Prostate gland (tissue), 2 donors: ENCODE results near the gene PSMC6.

Source experiments
- CTCF ChIP-seq, 4 experiments: fragments of 200-600 bp in 2 of 4; fragments of 450-650 bp in 2 of 4; sonication (generic) in 2 of 4; IDR thresholded peaks; 1 replicate in 3 of 4; 2 replicates in 1 of 4; pipeline ENCODE4 v1.5.1; 2016 to 2019; ENCODE audit warnings: antibody characterized with exemption in 4 of 4, mild to moderate bottlenecking in 2 of 4, moderate library complexity in 2 of 4
- POLR2A ChIP-seq: fragments of 450-650 bp; IDR thresholded peaks from one replicate; pipeline ENCODE4 v1.6.1; 2016; ENCODE audit warnings: antibody characterized with exemption, mild to moderate bottlenecking
- POLR2AphosphoS5 ChIP-seq: sonication (generic); formaldehyde crosslinking; IDR thresholded peaks from one replicate; pipeline ENCODE4 v1.6.1; 2017; ENCODE audit warnings: antibody characterized with exemption

GRCh38 chr14:52776816-52777215 lies 69.8 kb downstream of the PSMC6 start:
- TF ChIP-seq POLR2AphosphoS5 (no peak), CTCF (IDR thresholded peaks at IDR 0.05) (no peak), POLR2A (no peak)
